GM18498 (cell line): ENCODE results near the gene FOXF1.

Experiments
- ATAC-seq: cut with Tn5 transposase; IDR thresholded peaks from one replicate; pipeline ENCODE4 v1.9.1; 2021; ENCODE audit warnings: mild to moderate bottlenecking, moderate library complexity; ENCODE audit not compliant: unreplicated experiment

FOXF1 gene

DNA sequence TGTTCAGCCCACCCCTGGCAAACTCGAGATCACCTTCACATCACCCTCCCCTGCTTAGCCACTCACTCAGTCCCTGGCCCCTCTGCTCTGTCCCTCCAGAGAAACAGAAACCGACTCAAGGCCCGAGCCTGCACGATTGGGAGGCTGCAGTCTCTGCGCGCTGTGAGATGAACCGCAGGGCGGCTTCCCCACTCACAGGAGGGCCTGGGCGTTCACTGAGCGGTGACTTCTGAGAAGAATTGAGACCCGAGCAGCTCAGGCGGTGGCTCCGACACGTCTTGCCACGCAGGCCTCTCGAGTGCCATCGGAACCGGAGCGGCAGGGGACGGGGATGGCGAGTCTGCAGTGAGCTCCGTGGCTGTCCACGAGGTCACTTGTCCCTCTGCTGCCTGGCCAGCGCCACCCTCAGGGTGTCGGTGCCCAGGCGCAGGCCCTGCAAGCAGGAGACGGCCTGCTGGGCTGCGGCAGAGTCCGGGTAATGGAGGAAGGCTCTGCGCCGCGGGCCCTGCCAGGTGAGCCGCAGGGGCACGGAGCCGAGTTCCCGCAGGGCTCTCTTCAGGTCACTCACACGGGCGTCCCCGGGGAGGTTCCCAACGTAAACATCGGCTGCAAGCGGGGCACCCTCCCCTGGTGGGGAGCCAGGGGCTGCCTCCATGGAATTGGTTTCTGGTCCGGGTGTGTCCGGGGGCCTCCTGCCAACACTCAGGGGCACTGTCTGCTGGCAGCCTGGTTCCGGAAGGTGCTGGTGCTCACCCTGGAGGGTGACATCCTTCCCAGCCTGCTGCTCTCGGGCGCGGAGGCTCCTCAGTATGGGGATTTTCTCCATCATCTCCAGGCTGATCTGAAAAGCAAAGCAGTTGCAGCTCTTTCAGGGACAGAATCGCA is 21.6 kb downstream of the FOXF1 start:
- no peak for ATAC-seq

- no peak for ATAC-seq
These were observed 22.1 kb downstream of the FOXF1 start for GRCh38 chr16:86532526-86532815.

- ATAC-seq: no peak
These were observed 22.7 kb downstream of the FOXF1 start for GRCh38 chr16:86533076-86533475.

GRCh38 chr16:86533767-86534351 is 23.5 kb downstream of the FOXF1 start:
- no peak for ATAC-seq

DNA sequence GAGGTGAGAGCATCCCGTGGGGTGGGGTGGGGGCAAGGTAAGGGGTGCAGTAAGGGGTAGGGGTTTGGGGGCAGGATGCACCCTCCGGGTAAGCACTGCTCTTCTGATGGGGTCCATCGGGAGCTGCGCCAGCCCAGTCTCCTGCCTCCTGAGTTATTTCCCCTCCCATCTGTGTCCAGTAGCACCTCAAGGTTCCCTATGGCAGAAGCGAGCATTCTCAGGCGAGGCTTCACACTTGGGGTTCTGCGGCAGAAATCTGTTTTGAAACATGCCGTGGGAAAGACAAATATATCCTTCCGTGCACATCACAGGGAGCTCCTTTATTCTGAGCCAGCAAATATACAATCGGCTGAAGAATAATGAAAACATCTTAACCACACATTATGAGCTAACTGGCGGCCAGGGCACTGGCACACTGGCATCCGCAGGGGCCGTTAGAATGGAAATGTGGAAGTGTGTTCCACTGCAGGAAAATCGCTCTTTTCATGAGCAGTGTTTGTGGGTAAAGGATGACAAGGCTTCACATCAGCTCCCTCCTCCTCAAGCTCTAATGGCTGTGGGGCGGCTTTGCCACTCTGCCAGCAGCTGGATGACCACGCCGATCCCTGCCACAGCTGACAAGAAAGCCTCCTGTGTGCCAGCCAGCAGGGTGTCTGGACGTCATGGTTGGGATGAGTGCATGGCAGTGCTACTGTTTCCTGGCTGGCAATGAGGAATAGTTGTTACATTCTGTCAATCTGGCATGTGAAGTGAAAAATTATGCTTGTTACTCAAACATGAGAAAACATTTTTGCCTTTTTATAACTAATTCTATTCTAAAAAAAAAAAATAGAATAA is 24.7 kb downstream of the FOXF1 start:
- ATAC-seq: no peak

GRCh38 chr16:86536621-86537020 is 26.3 kb downstream of the FOXF1 start:
- no peak for ATAC-seq

- ATAC-seq: no peak
These were observed 27.2 kb downstream of the FOXF1 start for GRCh38 chr16:86537486-86537885.

GRCh38 chr16:86538196-86538780 is 28.0 kb downstream of the FOXF1 start:
- no peak for ATAC-seq

DNA sequence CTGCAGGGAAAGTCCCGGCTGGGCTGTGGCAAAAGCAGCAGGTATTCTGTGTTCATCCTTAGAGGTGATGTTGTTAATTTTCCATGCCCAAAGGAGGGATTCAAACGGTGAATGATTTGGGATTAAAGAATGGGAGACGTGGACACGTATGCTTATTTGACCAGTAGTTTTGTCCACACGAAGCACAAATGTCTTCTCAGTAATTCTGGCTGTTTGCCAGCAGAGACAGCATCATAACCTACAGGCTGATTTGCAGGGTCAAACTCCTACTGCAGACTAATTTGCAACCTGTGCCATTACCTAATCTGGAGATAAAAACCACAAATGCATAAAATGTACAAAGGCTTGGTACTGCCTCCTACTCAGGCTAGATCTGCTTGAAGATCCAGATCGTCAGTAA is 30.6 kb downstream of the FOXF1 start:
- no peak for ATAC-seq

GRCh38 chr16:86541560-86541959 is 31.2 kb downstream of the FOXF1 start:
- ATAC-seq: no peak

DNA sequence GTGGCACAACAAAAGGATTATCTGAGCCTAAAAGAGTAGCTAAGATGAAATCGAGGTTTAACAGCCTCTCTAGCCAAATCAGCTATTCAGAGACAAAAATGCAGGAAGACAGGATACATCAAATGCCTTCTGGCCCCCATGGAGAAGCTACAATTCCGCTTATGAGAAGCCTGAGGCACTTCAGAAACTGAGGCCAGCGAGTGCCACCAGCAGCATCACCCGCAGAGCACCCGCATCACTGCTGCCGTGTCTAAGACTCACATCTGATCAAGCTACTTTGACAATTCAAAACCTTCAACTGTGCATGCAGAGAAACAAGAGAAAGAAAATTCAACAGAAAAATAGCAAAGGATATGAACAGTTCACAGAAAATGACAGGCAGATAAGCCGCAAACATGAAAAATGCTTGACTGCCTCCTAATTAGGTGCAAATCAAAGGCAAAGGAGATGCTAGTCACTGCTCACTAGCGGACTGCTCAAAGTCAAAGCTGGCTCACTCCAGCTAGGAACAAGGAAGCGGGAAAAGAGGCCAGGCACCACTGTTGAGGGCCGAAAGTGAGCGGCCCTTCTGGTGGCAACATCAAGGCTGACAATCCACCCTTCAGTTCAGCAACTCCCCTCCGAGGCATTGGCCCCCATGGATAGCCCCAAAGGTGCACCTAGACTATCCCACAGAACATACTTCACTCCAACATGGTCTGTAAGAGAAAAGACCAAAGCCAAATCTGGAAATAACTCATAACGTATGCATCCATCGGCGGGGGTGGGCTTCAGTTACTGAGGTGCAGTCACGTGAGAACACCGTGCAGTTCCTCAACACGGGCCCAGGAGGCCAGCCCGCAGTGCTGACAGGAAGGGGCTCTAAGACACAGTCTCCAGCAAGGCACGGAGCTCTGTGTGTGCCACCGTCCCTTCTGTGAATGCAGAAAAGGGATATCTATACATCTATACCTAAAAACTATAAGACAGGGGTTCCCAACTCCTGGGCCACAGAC is 32.7 kb downstream of the FOXF1 start:
- ATAC-seq: no peak

- no peak for ATAC-seq
These were observed 35.2 kb downstream of the FOXF1 start for GRCh38 chr16:86545481-86545880.

- no peak for ATAC-seq
These were observed 35.8 kb downstream of the FOXF1 start for GRCh38 chr16:86545954-86546637.

DNA sequence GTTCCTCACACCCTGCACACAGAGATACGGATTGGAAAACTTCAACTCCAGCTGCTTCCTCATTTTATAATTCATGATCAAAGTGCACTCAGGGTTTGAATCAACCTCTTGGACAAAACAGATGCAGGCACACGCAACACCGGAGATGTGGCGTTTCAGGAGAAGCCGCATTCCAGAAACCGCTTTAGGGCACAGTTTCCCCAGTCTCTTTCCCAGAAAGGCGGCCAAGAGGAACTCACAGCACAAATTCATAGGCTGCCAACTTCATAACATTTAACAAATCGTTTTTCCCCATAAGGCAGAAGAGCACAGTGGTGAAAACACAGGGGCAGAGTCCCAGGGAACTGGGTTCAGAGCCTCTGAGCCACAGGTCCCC is 36.3 kb downstream of the FOXF1 start:
- ATAC-seq: no peak

DNA sequence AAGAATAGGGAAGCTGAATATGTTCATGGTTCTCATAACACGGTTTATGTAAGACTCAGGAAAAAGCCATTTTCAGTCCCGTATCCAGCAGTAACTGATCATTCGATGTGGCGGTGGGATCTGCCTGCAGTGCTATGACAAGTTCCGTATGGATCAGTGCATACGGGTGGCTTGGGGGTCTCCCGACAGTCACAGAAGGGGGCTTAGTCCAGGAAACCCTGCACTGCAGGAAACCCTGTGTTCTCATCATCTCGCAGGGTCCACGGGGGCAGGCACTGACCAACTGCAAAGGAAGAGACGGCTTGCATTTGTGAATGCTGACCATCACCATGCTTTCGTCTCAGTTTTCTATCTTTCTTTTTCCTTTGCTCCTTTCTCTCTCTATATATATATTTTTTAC is 37.0 kb downstream of the FOXF1 start:
- no peak for ATAC-seq

DNA sequence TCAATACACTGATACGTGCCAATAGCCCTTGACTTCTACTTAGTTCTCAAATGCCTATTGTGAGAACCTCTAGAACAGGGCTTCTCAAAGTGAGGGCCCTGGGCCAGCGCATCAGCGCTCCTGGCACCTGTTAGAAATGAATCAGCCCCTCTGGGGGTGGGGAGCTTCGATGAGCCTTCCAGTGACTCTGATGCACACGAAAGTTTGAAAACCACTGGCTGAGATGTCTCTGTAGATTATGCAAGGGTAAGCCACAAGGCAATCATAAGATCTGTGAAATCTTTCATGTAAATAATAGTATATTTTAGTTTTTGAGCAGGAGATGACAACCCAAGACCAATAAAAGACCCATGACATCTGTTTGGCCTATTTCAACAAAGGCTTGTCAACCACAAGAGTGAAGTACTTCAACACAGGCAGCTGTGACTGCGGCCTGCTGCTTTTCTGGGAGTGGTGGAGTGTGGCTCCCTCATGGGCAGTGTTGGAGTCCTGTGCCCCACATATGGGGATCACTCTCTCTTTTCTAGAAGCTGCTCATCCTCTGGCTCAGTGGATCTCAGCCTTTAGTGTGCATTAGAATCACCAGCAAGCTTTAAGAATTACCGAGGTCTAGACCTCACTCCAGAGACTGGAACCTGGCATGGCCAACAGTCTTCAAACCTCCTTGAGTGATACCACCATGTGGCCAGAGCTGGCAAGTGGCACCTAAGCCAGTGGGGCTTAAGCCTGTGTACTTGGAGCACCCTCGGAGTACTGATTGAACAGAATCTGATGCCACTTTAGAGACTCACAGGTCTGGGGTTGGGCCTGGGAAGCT is 39.0 kb downstream of the FOXF1 start:
- ATAC-seq: no peak

- no peak for ATAC-seq
These were observed 39.5 kb downstream of the FOXF1 start for GRCh38 chr16:86549893-86550190.

GRCh38 chr16:86550281-86550680 is 40.0 kb downstream of the FOXF1 start:
- no peak for ATAC-seq

DNA sequence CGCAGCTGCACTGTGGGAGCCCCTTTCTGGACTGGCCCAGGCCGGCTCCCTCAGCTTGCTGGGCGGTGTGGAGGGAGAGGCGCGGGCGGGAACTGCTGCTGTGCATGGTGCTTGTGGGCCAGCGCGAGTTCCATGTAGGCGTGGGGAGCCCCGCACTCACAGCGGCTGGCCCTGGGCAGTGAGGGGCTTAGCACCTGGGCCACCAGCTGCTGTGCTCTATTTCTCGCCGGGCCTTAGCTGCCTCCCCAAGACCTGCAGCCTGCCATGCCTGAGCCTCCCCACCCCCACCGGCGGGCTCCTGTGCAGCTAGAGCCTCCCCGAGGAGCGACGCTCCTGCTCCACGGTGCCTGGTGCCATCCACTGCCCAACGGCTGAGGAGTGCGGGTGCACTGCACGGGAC is 43.0 kb downstream of the FOXF1 start:
- no peak for ATAC-seq
